ENCODE data around the gene ETV5. TPM values are rescaled to one million over a fixed set of nuclear protein-coding genes. Genes with fewer than 3 reads are reported as not detected.
A peak's percentile ranks its signal among the peaks of the same experiment; 100 is the strongest.
"Not testable (repeated sequence)": the region's sequence is repeated elsewhere in the genome, so short reads cannot be mapped to it uniquely, and the experiment has no call there.

Gene ETV5
- total RNA-seq, 4 donors from 2014 or later = 1.9 to 12.2 (median 4.0) TPM; not detected in 1

- no peak overlapping the region for H3K27ac ChIP-seq
- TF ChIP-seq EP300 (IDR thresholded peaks at IDR 0.05; ENCODE audit: low read depth) = no peak
- TF ChIP-seq CTCF (IDR thresholded peaks at IDR 0.05) = no peak
- no peak for TF ChIP-seq POLR2AphosphoS5 (IDR thresholded peaks at IDR 0.05)
- TF ChIP-seq POLR2A (IDR thresholded peaks at IDR 0.05) = no peak
- no peaks in the 10 kb centered on the region for H3K27me3 ChIP-seq
- intact Hi-C loops (cut with DNase I; ENCODE audit: low total_unique reads) (no loop called here), in situ Hi-C loops (cut with MboI; ENCODE audit: low pct_ligation_motif_present in 1 of 4, low pct_unique_long_range_greater_than_20kb in 1 of 4, low sequenced_read_pairs in 3 of 4) (no loop called here)
- no peaks in the 10 kb centered on the region for H3K4me1 ChIP-seq
- DNase-seq = no peak
- H3K4me3 ChIP-seq = no peak overlapping the region
- H3K36me3 ChIP-seq = no peaks in the 10 kb centered on the region
- WGBS, 2 donors (ENCODE audit: low coverage in 1 of 2) = 33% methylated on average over 5 of the region's 5 CpGs; no CpG with 5 or more reads in 1 of the 2 donors
- H3K9me3 ChIP-seq = no peaks in the 10 kb centered on the region
These were observed 83.7 kb downstream of the ETV5 start for GRCh38 chr3:186025161-186025560.

DNA sequence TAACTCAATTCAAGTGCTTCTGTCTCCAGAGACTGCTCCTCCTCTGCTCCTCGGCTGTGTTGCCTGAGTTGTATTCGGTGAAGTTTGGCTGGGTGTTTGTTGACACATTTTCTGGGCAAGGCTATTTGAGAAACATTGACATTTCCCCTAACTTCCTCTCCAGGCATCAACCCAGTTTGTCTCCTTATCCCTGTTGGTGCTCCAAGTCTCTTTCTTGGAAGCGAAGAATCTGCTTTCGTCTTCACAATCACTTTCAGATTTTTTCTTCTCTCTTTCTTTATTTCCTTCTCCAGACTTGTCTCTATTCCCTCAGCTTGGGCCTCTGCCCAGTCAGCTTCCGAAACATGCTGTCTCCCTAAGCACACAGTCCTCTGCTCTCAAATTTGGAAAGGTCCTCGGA, 84.7 kb downstream of the ETV5 start:
- Histone ChIP-seq H3K27ac (peak overlapping the region in 1 of 4 donors; percentile 0), H3K27me3 (no peaks in the 10 kb centered on the region), H3K9me3 (no peaks in the 10 kb centered on the region), H3K4me1 (no peaks in the 10 kb centered on the region), H3K36me3 (no peaks in the 10 kb centered on the region), H3K4me3 (no peak overlapping the region)
- in situ Hi-C loops (cut with MboI; ENCODE audit: low pct_ligation_motif_present in 1 of 4, low pct_unique_long_range_greater_than_20kb in 1 of 4, low sequenced_read_pairs in 3 of 4) (no loop called here), intact Hi-C loops (cut with DNase I; ENCODE audit: low total_unique reads) (no loop called here)
- DNase-seq = no peak
- TF ChIP-seq EP300 (IDR thresholded peaks at IDR 0.05; ENCODE audit: low read depth) (no peak), POLR2AphosphoS5 (IDR thresholded peaks at IDR 0.05) (no peak), CTCF (IDR thresholded peaks at IDR 0.05) (no peak), POLR2A (IDR thresholded peaks at IDR 0.05) (no peak)
- 55 to 70% methylated on average over 5 to 6 of the region's 6 CpGs for WGBS, 2 donors (ENCODE audit: low coverage in 1 of 2)

DNA sequence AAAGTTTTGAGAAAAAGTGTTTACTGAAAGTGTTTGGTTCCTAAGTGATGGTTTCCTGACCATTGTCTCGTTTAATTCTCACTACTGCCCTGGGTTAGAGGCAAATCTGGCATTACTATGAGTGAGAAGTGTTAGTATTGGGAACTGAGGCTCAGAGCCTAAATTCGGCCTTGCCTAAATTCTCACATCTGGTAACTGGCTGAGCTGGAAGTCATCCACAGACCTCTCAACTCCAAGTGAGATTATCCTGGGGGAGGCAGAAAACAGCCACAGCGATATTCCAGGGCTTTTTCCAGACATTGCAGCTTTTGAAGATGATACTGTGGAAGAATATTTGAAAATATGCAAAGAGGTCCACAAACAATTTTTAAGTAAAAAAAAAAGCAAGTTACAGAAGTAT, 86.0 kb downstream of the ETV5 start:
- intact Hi-C loops (cut with DNase I; ENCODE audit: low total_unique reads) (no loop called here), in situ Hi-C loops (cut with MboI; ENCODE audit: low pct_ligation_motif_present in 1 of 4, low pct_unique_long_range_greater_than_20kb in 1 of 4, low sequenced_read_pairs in 3 of 4) (no loop called here)
- no peak overlapping the region for H3K4me3 ChIP-seq
- H3K9me3 ChIP-seq = no peaks in the 10 kb centered on the region
- DNase-seq = no peak
- no peak overlapping the region for H3K27ac ChIP-seq
- H3K27me3 ChIP-seq = no peaks in the 10 kb centered on the region
- no peaks in the 10 kb centered on the region for H3K4me1 ChIP-seq
- no peak for TF ChIP-seq POLR2A (IDR thresholded peaks at IDR 0.05)
- no peak for TF ChIP-seq CTCF (IDR thresholded peaks at IDR 0.05)
- no peak for TF ChIP-seq EP300 (IDR thresholded peaks at IDR 0.05; ENCODE audit: low read depth)
- no peak for TF ChIP-seq POLR2AphosphoS5 (IDR thresholded peaks at IDR 0.05)
- 77 to 89% methylated on average over 1 to 3 of the region's 3 CpGs for WGBS, 2 donors (ENCODE audit: low coverage in 1 of 2)
- H3K36me3 ChIP-seq = no peaks in the 10 kb centered on the region

DNA sequence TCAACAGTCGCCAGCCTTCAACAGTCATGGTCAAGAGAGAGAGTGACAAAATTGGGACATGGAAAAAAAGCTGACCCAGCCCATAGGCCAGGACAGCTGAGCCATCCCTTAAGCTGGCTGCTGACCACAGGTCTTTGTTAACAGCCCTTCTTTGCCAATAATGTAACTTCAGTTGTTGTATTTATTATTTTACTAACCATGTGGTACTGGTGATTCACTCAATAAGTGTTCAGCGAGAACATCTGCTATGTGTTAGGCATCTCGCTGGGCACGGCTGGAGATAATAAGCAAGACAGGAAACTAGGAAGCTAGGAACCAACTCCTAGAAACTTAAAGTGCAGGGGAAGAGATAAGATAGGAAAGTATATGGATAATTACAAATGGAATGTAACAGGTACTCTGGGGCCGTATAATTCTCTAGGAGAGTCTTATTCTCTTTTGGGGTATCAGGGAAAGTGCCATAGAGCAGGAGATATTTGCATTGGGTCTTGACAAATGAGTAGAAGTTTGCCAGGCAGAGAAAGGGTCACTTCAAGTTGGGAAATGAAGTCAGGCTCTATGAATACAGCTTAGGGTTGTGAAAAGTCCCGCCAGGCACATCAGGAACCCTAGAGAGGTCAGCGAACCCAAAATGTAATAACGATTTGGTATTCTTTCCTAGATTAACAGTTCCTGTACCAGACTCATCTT, 87.1 kb downstream of the ETV5 start:
- in situ Hi-C loops (cut with MboI; ENCODE audit: low pct_ligation_motif_present in 1 of 4, low pct_unique_long_range_greater_than_20kb in 1 of 4, low sequenced_read_pairs in 3 of 4) = no loop called here
- intact Hi-C loops (cut with DNase I; ENCODE audit: low total_unique reads) = no loop called here
- TF ChIP-seq CTCF (IDR thresholded peaks at IDR 0.05) = no peak
- no peak for TF ChIP-seq POLR2A (IDR thresholded peaks at IDR 0.05)
- no peak for TF ChIP-seq POLR2AphosphoS5 (IDR thresholded peaks at IDR 0.05)
- Histone ChIP-seq H3K36me3 (no peaks in the 10 kb centered on the region), H3K9me3 (peaks cover 0 to under 1% of the 10 kb centered on the region in 2 donors), H3K4me1 (no peaks in the 10 kb centered on the region), H3K27me3 (no peaks in the 10 kb centered on the region), H3K27ac (no peak overlapping the region), H3K4me3 (no peak overlapping the region)
- DNase-seq = no peak
- WGBS, 2 donors (ENCODE audit: low coverage in 1 of 2) = 86% methylated on average over 7 to 8 of the region's 8 CpGs

- H3K27ac ChIP-seq; H3K9me3 ChIP-seq; in situ Hi-C loops (cut with MboI; ENCODE audit: low pct_ligation_motif_present in 1 of 4, low pct_unique_long_range_greater_than_20kb in 1 of 4, low sequenced_read_pairs in 3 of 4); H3K27me3 ChIP-seq; intact Hi-C loops (cut with DNase I; ENCODE audit: low total_unique reads); DNase-seq; H3K4me1 ChIP-seq; H3K4me3 ChIP-seq; H3K36me3 ChIP-seq: not testable (repeated sequence)
- 86 to 88% methylated on average over 2 to 6 of the region's 6 CpGs for WGBS, 2 donors (ENCODE audit: low coverage in 1 of 2)
These were observed 87.6 kb downstream of the ETV5 start for GRCh38 chr3:186021250-186021649.

GRCh38 chr3:186019288-186019687, 89.6 kb downstream of the ETV5 start:
- in situ Hi-C loops (cut with MboI; ENCODE audit: low pct_ligation_motif_present in 1 of 4, low pct_unique_long_range_greater_than_20kb in 1 of 4, low sequenced_read_pairs in 3 of 4); H3K27me3 ChIP-seq; H3K4me1 ChIP-seq; H3K4me3 ChIP-seq; H3K9me3 ChIP-seq; H3K36me3 ChIP-seq; H3K27ac ChIP-seq; DNase-seq: not testable (repeated sequence)
- WGBS, 2 donors (ENCODE audit: low coverage in 1 of 2) = 66 to 70% methylated on average over 2 of the region's 2 CpGs
- intact Hi-C loops (cut with DNase I; ENCODE audit: low total_unique reads) = loop anchor here (1.0 kb wide), 1 partner anchor 42 kb away; no protein-coding TSS in a partner anchor

Measured in transverse colon (tissue), 4 donors.